ENCODE measurements around the gene MARCHF4. TPM values are rescaled to one million over a fixed set of nuclear protein-coding genes. Genes with fewer than 3 reads are reported as not detected.

The MARCHF4 gene
- total and polyA plus RNA-seq, 2 experiments from 2014 or later, result 0.45 to 1.1 TPM

- Mint-ChIP-seq H3K4me1 (peaks cover 17% of the 10 kb centered on the region; the same call in 2 of the 3 replicates), H3K4me3 (no peak overlapping the region), H3K27ac (no peak overlapping the region), H3K9me3 (no peaks in the 10 kb centered on the region), H3K36me3 (ENCODE audit: low read depth) (no peaks in the 10 kb centered on the region; the same call in 1 of the 3 replicates), H3K27me3 (ENCODE audit: insufficient read depth, low read depth, poor library complexity) (no peaks in the 10 kb centered on the region)
- no peak overlapping the region for H3K4me3 ChIP-seq
- no peak for ATAC-seq
- no peaks in the 10 kb centered on the region for H3K9me2 ChIP-seq (ENCODE audit: insufficient read depth)
- H3F3A ChIP-seq (replicated peaks; ENCODE audit: low read depth), result no peaks in the 10 kb centered on the region
- H3K4me1 ChIP-seq (ENCODE audit: insufficient read depth), result peaks cover 11% of the 10 kb centered on the region; the same call in 1 of the 2 replicates
- 0 out of 2 replicates have a peak, but pooled peaks cover 3% of the 10 kb centered on the region for H3K79me2 ChIP-seq (replicated peaks; ENCODE audit: insufficient read depth)
- TF ChIP-seq ZNF114 (CRISPR knock-in tag; IDR thresholded peaks at IDR 0.05), result no peak
- TF ChIP-seq ZNF331 (CRISPR knock-in tag; IDR thresholded peaks at IDR 0.05; ENCODE audit: low read depth), result no peak
- no peak for TF ChIP-seq STAT1 (IDR thresholded peaks at IDR 0.05; ENCODE audit: unreplicated experiment)
- no peak for TF ChIP-seq ETS1 (IDR thresholded peaks at IDR 0.05)
- TF ChIP-seq NANOG (IDR thresholded peaks at IDR 0.05; ENCODE audit: borderline replicate concordance), result no peak
- TF ChIP-seq CTCF (conservative IDR thresholded peaks at IDR 0.05; ENCODE audit: low read depth in 2 of 2), result no peak
- no peak for TF ChIP-seq JUNB (IDR thresholded peaks at IDR 0.05; ENCODE audit: unreplicated experiment)
- TF ChIP-seq POLR2AphosphoS5 (IDR thresholded peaks at IDR 0.05; ENCODE audit: low read depth), result no peak
- no peak for TF ChIP-seq EZH2 (IDR thresholded peaks at IDR 0.05; ENCODE audit: low read depth, unreplicated experiment)
- no peak for TF ChIP-seq CREB1 (CRISPR knock-in tag; IDR thresholded peaks at IDR 0.05; ENCODE audit: low read depth)
- H3K36me3 ChIP-seq (ENCODE audit: insufficient read depth), result no peaks in the 10 kb centered on the region
- H3K27ac ChIP-seq (ENCODE audit: low read depth), result no peak overlapping the region
- H4K20me1 ChIP-seq (replicated peaks; ENCODE audit: insufficient read depth), result no peaks in the 10 kb centered on the region
- H2AFZ ChIP-seq, result no peak overlapping the region
- H3K4me2 ChIP-seq, result no peak overlapping the region
- DNase-seq (ENCODE audit: low spot score), result no peak
- no peaks in the 10 kb centered on the region for H3K27me3 ChIP-seq (ENCODE audit: insufficient read depth)
These were observed 43.3 kb upstream of the MARCHF4 start for GRCh38 chr2:216415541-216415940.

- H3K4me3 Mint-ChIP-seq, result no peak overlapping the region
- Histone ChIP-seq H3K4me2 (no peak overlapping the region), H2AFZ (no peak overlapping the region), H3K9me2 (ENCODE audit: insufficient read depth) (no peaks in the 10 kb centered on the region), H3K27ac (ENCODE audit: low read depth) (no peak overlapping the region), H3K36me3 (ENCODE audit: insufficient read depth) (no peaks in the 10 kb centered on the region), H3K79me2 (replicated peaks; ENCODE audit: insufficient read depth) (0 out of 2 replicates have a peak, but pooled peaks cover 3% of the 10 kb centered on the region), H3K4me3 (no peak overlapping the region), H4K20me1 (replicated peaks; ENCODE audit: insufficient read depth) (no peaks in the 10 kb centered on the region), H3K4me1 (ENCODE audit: insufficient read depth) (peaks cover 11% of the 10 kb centered on the region; the same call in 1 of the 2 replicates), H3F3A (replicated peaks; ENCODE audit: low read depth) (no peaks in the 10 kb centered on the region), H3K27me3 (ENCODE audit: insufficient read depth) (no peaks in the 10 kb centered on the region; the same call in 1 of the 2 replicates)
- no peaks in the 10 kb centered on the region for H3K9me3 Mint-ChIP-seq
- ATAC-seq, result no peak
- no peak for DNase-seq (ENCODE audit: low spot score)
- H3K4me1 Mint-ChIP-seq, result 0 out of 3 replicates have a peak, but pooled peaks cover 11% of the 10 kb centered on the region
- H3K27ac Mint-ChIP-seq, result no peak overlapping the region
- no peaks in the 10 kb centered on the region; the same call in 1 of the 3 replicates for H3K36me3 Mint-ChIP-seq (ENCODE audit: low read depth)
- H3K27me3 Mint-ChIP-seq (ENCODE audit: insufficient read depth, low read depth, poor library complexity), result no peaks in the 10 kb centered on the region
- TF ChIP-seq, protein P1, sequence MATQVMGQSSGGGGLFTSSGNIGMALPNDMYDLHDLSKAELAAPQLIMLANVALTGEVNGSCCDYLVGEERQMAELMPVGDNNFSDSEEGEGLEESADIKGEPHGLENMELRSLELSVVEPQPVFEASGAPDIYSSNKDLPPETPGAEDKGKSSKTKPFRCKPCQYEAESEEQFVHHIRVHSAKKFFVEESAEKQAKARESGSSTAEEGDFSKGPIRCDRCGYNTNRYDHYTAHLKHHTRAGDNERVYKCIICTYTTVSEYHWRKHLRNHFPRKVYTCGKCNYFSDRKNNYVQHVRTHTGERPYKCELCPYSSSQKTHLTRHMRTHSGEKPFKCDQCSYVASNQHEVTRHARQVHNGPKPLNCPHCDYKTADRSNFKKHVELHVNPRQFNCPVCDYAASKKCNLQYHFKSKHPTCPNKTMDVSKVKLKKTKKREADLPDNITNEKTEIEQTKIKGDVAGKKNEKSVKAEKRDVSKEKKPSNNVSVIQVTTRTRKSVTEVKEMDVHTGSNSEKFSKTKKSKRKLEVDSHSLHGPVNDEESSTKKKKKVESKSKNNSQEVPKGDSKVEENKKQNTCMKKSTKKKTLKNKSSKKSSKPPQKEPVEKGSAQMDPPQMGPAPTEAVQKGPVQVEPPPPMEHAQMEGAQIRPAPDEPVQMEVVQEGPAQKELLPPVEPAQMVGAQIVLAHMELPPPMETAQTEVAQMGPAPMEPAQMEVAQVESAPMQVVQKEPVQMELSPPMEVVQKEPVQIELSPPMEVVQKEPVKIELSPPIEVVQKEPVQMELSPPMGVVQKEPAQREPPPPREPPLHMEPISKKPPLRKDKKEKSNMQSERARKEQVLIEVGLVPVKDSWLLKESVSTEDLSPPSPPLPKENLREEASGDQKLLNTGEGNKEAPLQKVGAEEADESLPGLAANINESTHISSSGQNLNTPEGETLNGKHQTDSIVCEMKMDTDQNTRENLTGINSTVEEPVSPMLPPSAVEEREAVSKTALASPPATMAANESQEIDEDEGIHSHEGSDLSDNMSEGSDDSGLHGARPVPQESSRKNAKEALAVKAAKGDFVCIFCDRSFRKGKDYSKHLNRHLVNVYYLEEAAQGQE (IDR thresholded peaks at IDR 0.05; ENCODE audit: unreplicated experiment), result no peak
- TF ChIP-seq CREB1 (CRISPR knock-in tag; IDR thresholded peaks at IDR 0.05; ENCODE audit: low read depth), result no peak
- TF ChIP-seq ETS1 (IDR thresholded peaks at IDR 0.05), result no peak
- no peak for TF ChIP-seq EZH2phosphoT487 (IDR thresholded peaks at IDR 0.05; ENCODE audit: unreplicated experiment)
These were observed 42.6 kb upstream of the MARCHF4 start for GRCh38 chr2:216414772-216415319.
